SJCRH30 (cell line): ENCODE measurements around the gene C3orf52. TPM values are rescaled to one million over a fixed set of nuclear protein-coding genes. Genes with fewer than 3 reads are reported as not detected.

ENCODE experiments used
- DNase-seq, 2 experiments: peaks; one replicate each; pipeline ENCODE4 v3.0.0-alpha.2; 2015 to 2020
- H3K27ac ChIP-seq: fragments of 250-450 bp; sonication (Bioruptor Pico); 2 replicates; pipeline ENCODE4 v1.5.1; 2020; ENCODE audit warnings: mild to moderate bottlenecking, moderate library complexity
- H3K27me3 ChIP-seq: fragments of 250-450 bp; sonication (Bioruptor Pico); 2 replicates; pipeline ENCODE4 v1.5.1; 2020; ENCODE audit warnings: mild to moderate bottlenecking, moderate library complexity
- H3K36me3 ChIP-seq: fragments of 250-450 bp; sonication (Bioruptor Pico); 2 replicates; pipeline ENCODE4 v1.5.1; 2020; ENCODE audit warnings: mild to moderate bottlenecking, moderate library complexity
- H3K4me1 ChIP-seq: fragments of 250-450 bp; sonication (Bioruptor Pico); 2 replicates; pipeline ENCODE4 v1.5.1; 2020; ENCODE audit warnings: mild to moderate bottlenecking, moderate library complexity
- H3K4me3 ChIP-seq: fragments of 250-450 bp; sonication (Bioruptor Pico); 2 replicates; pipeline ENCODE4 v1.5.1; 2020; ENCODE audit warnings: mild to moderate bottlenecking, moderate library complexity
- H3K9me3 ChIP-seq: fragments of 250-450 bp; sonication (Bioruptor Pico); replicated peaks from 2 replicates; pipeline ENCODE4 v1.5.1; 2020; ENCODE audit warnings: mild to moderate bottlenecking, moderate library complexity
- total RNA-seq: library from RNA; depleted of rRNA; stranded (reverse); fragments of >200 nt; shearing (Covaris generic); gene quantifications from 2 replicates; pipeline ENCODE4 v1.2.3, GENCODE V29; 2014

Gene C3orf52
- total RNA-seq, 1 experiment from 2014 or later, result 15.5 TPM

DNA sequence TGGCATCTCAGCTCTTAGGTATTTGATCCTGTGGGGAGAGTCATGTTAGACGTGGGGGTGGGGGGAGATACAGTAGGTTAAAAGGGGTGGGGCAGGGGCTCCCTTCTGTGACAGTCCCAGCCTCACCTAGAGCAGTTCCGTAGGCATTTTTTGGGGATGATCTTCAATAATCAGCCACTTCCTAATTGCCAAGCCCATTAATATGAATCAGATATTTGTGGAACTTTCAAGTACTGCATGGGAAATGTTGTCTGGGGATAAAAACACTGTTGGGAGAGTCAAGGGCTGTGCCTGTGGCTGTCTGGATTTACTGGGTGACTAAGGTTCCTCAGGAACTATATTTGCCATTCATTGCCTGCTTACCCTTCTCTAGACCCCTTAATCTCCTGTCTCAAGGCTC lies 9.5 kb downstream of the C3orf52 start:
- Histone ChIP-seq H3K4me3 (no peak overlapping the region), H3K9me3 (no peaks in the 10 kb centered on the region; the same call in 1 of the 2 replicates), H3K27me3 (no peaks in the 10 kb centered on the region), H3K4me1 (peaks cover 29% of the 10 kb centered on the region), H3K27ac (no peak overlapping the region), H3K36me3 (peaks cover 6% of the 10 kb centered on the region; the same call in 1 of the 2 replicates)
- DNase-seq, result no peak

DNA sequence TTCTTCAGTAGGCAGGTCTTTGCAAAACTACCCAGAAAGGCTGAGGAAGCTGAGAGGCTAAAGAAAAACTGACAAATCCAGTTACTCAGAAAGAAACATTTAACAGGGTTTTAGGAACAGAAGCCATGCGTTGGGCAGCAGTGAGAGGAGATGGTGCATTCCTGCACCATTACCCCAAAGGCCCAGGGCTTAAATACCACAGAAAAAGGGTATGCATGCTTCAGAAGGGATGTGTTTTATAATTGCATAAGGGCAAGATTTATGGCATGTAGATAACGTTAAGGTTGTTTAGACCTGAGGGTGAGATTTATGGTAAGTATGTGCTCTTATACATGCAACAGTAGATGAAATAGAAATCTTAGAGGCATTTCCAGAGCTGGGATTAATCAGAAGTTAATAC lies 10.0 kb downstream of the C3orf52 start:
- Histone ChIP-seq H3K36me3 (peaks cover 6% of the 10 kb centered on the region; the same call in 1 of the 2 replicates), H3K27ac (no peak overlapping the region), H3K4me3 (no peak overlapping the region), H3K4me1 (peaks cover 24% of the 10 kb centered on the region), H3K27me3 (no peaks in the 10 kb centered on the region), H3K9me3 (no peaks in the 10 kb centered on the region; the same call in 1 of the 2 replicates)
- no peak for DNase-seq

DNA sequence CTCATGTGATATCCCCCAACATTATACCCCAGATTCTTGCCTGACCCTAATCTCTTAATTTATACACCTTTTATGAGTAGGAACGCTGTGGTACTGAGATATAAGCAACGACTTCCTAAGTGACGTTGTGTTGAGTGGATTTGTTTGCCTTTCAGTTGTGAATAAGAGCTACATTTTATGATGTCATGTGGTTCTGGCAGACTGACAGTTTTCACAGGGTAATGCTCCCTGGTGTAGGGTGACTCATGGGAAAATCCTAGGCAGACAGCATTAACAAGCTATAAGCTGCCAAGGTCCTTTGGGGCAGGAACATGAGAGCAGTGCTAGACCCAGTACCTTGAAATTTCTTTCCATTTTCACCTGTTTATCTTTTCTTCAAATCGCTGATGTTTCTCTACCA lies 11.2 kb downstream of the C3orf52 start:
- Histone ChIP-seq H3K27ac (no peak overlapping the region), H3K9me3 (no peaks in the 10 kb centered on the region; the same call in 1 of the 2 replicates), H3K36me3 (peaks cover 6% of the 10 kb centered on the region; the same call in 1 of the 2 replicates), H3K4me3 (no peak overlapping the region), H3K27me3 (no peaks in the 10 kb centered on the region), H3K4me1 (peaks cover 19% of the 10 kb centered on the region)
- DNase-seq, result peak; percentile 66 to 75

GRCh38 chr3:112101916-112102315 lies 15.7 kb downstream of the C3orf52 start:
- Histone ChIP-seq H3K9me3 (no peaks in the 10 kb centered on the region; the same call in 1 of the 2 replicates), H3K4me3 (no peak overlapping the region), H3K36me3 (no peaks in the 10 kb centered on the region), H3K27me3 (no peaks in the 10 kb centered on the region), H3K4me1 (peaks cover 12% of the 10 kb centered on the region), H3K27ac (no peak overlapping the region)
- DNase-seq, result no peak

DNA sequence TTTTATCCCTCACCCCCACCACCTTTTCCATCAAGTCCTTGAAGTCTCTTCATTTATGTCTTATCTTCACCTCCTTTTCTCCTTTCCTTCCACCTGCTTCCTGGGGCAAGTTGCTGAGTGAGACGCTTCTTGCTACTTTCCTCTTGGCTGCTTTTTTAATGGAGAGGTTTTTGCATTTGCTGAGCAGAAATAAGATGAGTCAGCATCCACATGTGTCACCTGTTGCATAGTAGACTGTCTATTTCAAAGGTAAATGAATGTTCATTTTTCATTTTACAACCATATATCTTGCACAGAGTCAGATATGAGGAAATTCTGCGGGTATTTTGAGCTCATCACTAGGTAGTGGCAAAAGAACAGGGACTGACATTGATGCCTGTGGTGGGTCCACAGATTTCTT lies 18.6 kb downstream of the C3orf52 start:
- Histone ChIP-seq H3K4me3 (no peak overlapping the region), H3K9me3 (no peaks in the 10 kb centered on the region), H3K36me3 (no peaks in the 10 kb centered on the region), H3K27me3 (no peaks in the 10 kb centered on the region), H3K4me1 (peaks cover 9% of the 10 kb centered on the region; the same call in 1 of the 2 replicates), H3K27ac (no peak overlapping the region)
- no peak for DNase-seq

DNA sequence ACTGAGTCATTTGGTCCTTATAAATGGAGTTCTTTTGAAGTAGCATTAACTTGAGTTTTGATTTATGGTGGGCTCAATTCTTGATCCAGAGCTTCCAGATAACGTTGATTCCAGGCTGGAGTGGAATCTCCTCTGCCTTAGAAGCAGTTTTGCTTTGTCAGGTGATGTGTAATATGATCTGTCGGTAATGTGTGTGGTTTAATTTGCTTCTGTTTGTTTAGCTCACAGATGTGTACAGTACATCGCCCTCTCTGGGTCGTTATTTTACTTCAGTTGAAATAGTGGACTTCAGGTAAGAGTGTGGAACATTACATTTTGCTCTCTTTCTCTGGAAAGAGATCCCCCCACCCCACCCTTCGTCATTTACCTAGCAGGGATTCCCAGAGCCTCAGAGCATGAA lies 23.1 kb downstream of the C3orf52 start:
- Histone ChIP-seq H3K4me1 (peaks cover 4% of the 10 kb centered on the region; the same call in 1 of the 2 replicates), H3K27me3 (no peaks in the 10 kb centered on the region), H3K27ac (no peak overlapping the region), H3K9me3 (no peaks in the 10 kb centered on the region), H3K4me3 (no peak overlapping the region), H3K36me3 (no peaks in the 10 kb centered on the region)
- DNase-seq, result no peak

DNA sequence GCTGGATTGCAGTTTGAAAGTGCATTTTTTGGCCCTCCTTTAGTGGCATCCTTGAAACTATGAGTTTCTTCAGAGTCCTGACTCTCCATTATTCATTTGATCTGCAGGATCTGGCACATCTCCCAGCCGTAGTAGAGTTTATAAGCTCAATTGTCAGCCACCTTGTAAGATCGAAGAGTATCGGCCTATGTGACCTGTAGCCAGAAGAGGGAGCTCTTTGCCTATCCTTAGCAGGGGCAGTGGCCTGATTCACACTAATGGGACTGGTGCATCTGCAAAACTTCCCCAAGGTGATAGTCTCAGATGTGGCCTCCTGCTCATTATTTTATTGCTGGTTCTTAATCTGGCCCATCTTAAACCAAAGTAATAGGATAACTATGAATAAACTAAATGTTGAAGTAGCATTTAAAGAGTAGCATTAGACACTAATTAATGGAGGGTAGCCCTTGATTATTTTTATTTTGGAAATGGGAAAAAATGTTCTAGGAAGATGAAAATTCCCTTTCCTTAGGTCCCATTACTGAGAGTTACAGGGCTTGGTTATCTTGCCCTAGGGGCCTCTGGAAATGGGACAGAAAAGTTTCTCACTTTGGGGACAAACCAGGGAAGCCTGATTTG lies 25.7 kb downstream of the C3orf52 start:
- Histone ChIP-seq H3K27me3 (no peaks in the 10 kb centered on the region), H3K27ac (no peak overlapping the region), H3K4me1 (peaks cover 4% of the 10 kb centered on the region; the same call in 1 of the 2 replicates), H3K9me3 (no peaks in the 10 kb centered on the region), H3K4me3 (no peak overlapping the region), H3K36me3 (no peaks in the 10 kb centered on the region)
- DNase-seq, result peak; percentile 57 to 83

DNA sequence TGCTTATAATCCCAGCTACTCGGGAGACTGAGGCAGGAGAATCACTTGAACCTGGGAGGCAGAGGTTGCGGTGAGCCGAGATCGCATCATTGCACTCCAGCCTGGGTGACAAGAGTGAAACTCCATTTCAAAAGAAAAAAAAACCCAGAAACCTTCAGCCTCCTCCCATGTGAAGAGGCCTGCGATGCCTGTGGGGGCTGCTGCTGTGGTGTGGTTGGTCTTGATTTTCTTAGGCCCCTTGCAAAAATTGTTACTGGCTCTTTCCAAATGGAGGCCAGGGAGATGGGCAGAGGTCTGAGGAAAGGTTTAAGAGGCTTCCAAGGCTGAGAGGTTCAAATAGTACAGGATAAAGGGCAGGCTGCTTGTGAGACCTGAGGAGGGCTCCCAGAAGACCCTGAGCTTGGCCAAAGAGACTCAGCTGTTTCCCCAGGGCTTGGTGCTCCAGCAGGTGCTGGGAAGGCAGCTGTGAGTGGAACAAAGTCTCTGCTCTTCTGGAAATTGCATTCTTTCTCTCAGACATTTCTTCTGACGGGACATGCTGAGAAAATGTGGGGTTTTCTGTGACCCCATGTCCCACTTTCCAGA lies 28.5 kb downstream of the C3orf52 start:
- no peak overlapping the region for H3K27ac ChIP-seq
- no peak overlapping the region for H3K4me3 ChIP-seq
- H3K27me3 ChIP-seq, result no peaks in the 10 kb centered on the region
- no peaks in the 10 kb centered on the region for H3K9me3 ChIP-seq
- H3K4me1 ChIP-seq, result no peaks in the 10 kb centered on the region
- H3K36me3 ChIP-seq, result no peaks in the 10 kb centered on the region
- DNase-seq, result peak in 1 of 2 experiments; percentile 27

DNA sequence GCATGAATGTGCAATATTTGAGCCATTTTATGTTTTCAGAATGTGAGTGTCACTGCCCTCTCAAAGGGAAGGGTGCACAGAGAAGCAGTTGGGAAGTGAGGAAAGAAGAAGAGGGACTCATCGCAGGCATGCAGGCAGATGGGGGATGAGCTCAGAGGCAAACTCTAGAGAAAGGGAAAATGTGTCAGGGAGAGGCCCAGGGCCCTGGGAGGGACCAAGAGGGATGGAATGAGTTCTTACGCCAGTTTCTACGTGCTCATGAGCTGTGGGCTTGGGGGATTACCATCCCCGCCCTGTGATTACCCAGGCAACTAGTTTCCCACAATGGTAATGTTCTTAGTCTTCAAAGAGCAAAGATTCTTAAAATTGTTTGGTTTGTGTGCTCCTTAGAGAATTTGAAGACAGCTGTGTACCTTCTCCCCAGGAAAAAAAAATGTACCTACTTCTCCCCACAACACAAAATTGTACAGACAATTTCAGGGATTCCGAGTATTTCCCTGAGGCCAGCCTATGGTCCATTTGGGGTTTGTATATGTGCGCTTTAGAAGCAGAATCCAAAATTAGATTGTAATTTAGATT lies 29.1 kb downstream of the C3orf52 start:
- no peak overlapping the region for H3K4me3 ChIP-seq
- no peaks in the 10 kb centered on the region for H3K4me1 ChIP-seq
- H3K36me3 ChIP-seq, result no peaks in the 10 kb centered on the region
- no peak overlapping the region for H3K27ac ChIP-seq
- no peak for DNase-seq
- H3K27me3 ChIP-seq, result no peaks in the 10 kb centered on the region
- H3K9me3 ChIP-seq, result no peaks in the 10 kb centered on the region

DNA sequence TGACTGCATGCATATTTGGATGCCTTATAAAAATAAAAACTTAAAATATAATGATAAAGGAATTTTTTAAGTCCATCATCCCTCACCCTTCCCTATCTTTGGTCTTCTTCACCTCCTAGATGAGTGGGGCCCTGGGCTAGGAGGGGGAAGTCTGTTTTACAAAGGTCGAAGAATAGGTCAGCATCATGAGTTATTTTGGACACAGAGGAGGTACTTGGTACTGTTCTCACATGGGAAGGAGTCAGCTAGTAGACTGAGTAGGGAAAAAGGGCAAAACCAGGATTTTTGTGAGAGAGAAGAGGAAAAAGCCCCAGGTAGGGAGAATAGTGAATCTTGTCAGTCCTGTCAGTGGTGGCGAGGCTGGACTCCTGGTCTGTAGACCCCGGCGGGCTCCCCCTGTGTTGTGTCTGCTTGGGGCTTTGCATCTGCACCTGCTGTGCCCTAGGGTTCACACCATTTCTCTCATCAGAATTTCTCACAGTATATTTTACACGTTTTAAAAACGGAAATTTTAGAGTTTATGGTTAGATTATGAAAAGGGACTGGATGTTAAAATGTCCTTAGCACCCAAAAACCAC lies 29.7 kb downstream of the C3orf52 start:
- Histone ChIP-seq H3K4me1 (no peaks in the 10 kb centered on the region), H3K27ac (no peak overlapping the region), H3K36me3 (no peaks in the 10 kb centered on the region), H3K4me3 (no peak overlapping the region), H3K9me3 (no peaks in the 10 kb centered on the region), H3K27me3 (no peaks in the 10 kb centered on the region)
- no peak for DNase-seq

GRCh38 chr3:112116748-112117186 lies 30.6 kb downstream of the C3orf52 start:
- no peak overlapping the region for H3K4me3 ChIP-seq
- no peaks in the 10 kb centered on the region for H3K27me3 ChIP-seq
- no peak for DNase-seq
- H3K27ac ChIP-seq, result no peak overlapping the region
- H3K9me3 ChIP-seq, result no peaks in the 10 kb centered on the region
- no peaks in the 10 kb centered on the region for H3K36me3 ChIP-seq
- no peaks in the 10 kb centered on the region for H3K4me1 ChIP-seq

DNA sequence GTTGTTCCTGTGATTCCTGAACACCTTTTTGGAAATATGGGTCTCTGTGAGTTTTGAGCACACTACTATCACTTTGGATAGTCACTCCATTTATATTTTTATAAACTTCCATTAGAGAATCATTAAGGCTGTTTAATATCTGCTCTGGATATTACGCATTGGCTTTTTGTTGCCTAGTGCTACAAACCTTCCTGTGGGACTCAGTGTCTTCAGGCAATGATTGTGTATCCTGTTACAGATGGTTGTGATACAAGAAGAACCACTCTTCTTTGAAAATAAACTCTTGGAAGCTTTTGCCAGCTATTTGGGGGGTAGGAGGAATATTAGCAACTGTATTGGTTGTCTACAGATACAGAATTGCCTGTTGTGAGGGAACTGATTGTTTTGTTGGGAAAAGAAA lies 31.2 kb downstream of the C3orf52 start:
- Histone ChIP-seq H3K9me3 (no peaks in the 10 kb centered on the region), H3K36me3 (no peaks in the 10 kb centered on the region), H3K27me3 (no peaks in the 10 kb centered on the region), H3K4me1 (no peaks in the 10 kb centered on the region), H3K4me3 (no peak overlapping the region), H3K27ac (no peak overlapping the region)
- no peak for DNase-seq

DNA sequence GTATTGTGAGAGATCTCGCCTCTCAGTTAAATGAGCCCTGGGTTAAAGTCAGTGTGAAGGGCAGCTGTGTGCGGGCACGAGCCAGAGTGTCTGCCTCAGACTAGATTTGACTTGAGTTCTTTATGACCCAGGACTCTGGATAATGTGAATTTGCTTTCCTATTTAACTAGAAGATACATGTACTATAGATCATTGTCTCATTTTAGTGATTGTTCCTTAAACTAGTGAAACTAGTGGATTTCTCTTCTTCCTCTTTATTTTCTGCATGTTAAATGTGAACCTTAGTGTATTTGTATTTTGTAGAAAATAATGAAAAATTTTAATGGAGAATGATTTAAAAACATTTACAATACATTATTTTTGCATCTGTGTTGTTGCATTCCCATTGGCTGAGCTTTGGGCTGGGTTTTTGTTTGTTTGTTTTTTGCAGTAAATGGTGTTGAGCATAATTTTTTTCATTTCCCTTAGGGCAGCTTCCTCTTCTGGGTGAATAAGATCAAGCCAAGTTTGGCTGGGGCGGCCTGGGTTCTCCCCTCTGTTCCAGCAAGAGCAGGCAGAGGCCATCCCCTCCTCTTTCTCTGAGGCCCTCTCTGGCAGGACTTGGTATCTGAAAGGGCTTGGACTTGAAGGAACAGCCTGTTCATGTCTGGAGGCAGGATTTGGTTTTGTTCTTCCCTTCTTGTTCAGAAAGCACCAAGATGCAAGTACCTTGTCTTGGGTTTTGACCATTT lies 31.8 kb downstream of the C3orf52 start:
- Histone ChIP-seq H3K9me3 (no peaks in the 10 kb centered on the region), H3K4me1 (no peaks in the 10 kb centered on the region), H3K27ac (no peak overlapping the region), H3K27me3 (no peaks in the 10 kb centered on the region), H3K36me3 (no peaks in the 10 kb centered on the region), H3K4me3 (no peak overlapping the region)
- DNase-seq, result no peak

DNA sequence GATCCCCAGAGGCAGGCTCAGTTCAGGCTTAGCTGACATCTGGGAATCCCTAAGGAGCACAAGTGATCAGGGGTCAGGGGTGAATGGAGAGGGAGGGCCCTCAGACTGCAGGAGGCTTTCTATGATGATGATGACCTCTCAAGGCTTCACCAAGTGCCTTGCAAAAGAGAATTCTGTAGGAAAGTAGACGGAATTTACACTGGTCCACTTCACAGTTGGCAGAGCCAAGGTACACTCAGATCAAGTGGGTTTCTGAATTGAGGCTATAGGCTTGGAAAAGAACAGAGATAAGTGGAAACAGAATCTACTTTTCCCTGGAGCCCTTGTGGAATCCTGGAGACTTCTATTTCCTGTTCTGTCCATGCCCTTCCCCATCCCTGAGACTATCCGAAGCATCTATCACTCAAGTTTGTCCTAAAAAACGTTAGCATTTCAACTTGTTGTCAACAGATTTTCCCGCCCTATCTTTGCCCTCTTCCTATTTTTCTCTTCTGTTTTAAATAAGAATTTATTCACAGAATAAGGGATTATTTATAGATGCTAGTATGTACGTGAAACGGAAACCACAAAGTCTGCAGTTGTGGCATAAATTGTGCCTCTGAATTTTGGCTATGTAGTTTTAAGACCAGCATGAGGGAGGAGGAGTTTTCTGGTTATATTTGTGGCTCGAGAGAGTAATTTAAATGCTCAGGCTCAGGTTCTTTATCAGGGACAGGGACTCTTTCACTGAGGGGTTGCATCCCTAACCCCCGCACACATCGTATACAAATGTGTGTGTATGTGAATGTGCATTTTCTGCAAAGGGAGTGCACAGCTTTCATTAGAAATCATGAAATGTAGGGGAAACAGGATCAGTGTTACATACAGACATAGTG lies 34.0 kb downstream of the C3orf52 start:
- H3K36me3 ChIP-seq, result no peaks in the 10 kb centered on the region
- DNase-seq, result no peak
- H3K27ac ChIP-seq, result no peak overlapping the region
- no peak overlapping the region for H3K4me3 ChIP-seq
- H3K27me3 ChIP-seq, result no peaks in the 10 kb centered on the region
- H3K4me1 ChIP-seq, result peaks cover 7% of the 10 kb centered on the region; the same call in 1 of the 2 replicates
- H3K9me3 ChIP-seq, result no peaks in the 10 kb centered on the region
